HepG2 (cell line): ENCODE data around the gene SUV39H2. TPM values are rescaled to one million over a fixed set of nuclear protein-coding genes. Genes with fewer than 3 reads are reported as not detected.

ENCODE experiments used
- CC2D1A ChIP-seq: sonication (generic); formaldehyde crosslinking; IDR thresholded peaks from 2 replicates; pipeline ENCODE4 v1.8.1; 2023; ENCODE audit warnings: mild to moderate bottlenecking, missing genetic modification reagents
- E2F5 ChIP-seq: sonication (generic); formaldehyde crosslinking; conservative IDR thresholded peaks from 2 replicates; pipeline ENCODE4 v1.4.0; 2020; ENCODE audit warnings: missing genetic modification reagents
- ISX ChIP-seq: sonication (generic); formaldehyde crosslinking; conservative IDR thresholded peaks from 2 replicates; pipeline ENCODE4 v1.5.0; 2020; ENCODE audit warnings: missing genetic modification reagents
- MXD1 ChIP-seq: sonication (generic); formaldehyde crosslinking; IDR thresholded peaks from 2 replicates; pipeline ENCODE4 v1.4.0; 2020; ENCODE audit warnings: mild to moderate bottlenecking, missing genetic modification reagents
- NCOA1 ChIP-seq: sonication (generic); formaldehyde crosslinking; IDR thresholded peaks from 2 replicates; pipeline ENCODE4 v1.9.0; 2021; ENCODE audit warnings: missing genetic modification reagents
- NR2F6 ChIP-seq, 2 experiments: IDR thresholded peaks; 2 replicates each; pipeline ENCODE4 v1.6.1; 2016; ENCODE audit warnings: antibody characterized with exemption in 1 of 2, mild to moderate bottlenecking in 1 of 2
- SRSF1 ChIP-seq: fragments of 200-400 bp; formaldehyde crosslinking; optimal IDR thresholded peaks from 2 replicates; pipeline ENCODE3; 2017; ENCODE audit warnings: mild to moderate bottlenecking, low read depth, low read length, moderate library complexity
- TFAP4 ChIP-seq: sonication (generic); IDR thresholded peaks from 2 replicates; pipeline ENCODE4 v1.6.1; 2016; ENCODE audit warnings: low read depth, borderline replicate concordance
- YEATS2 ChIP-seq: sonication (generic); formaldehyde crosslinking; IDR thresholded peaks from 2 replicates; pipeline ENCODE4 v1.4.0; 2020; ENCODE audit warnings: missing genetic modification reagents, borderline replicate concordance
- ZFP90 ChIP-seq: sonication (generic); formaldehyde crosslinking; IDR thresholded peaks from 2 replicates; pipeline ENCODE4 v1.8.0; 2022; ENCODE audit warnings: missing genetic modification reagents, mild to moderate bottlenecking, inconsistent platforms, borderline replicate concordance
- ZKSCAN8 ChIP-seq: IDR thresholded peaks from 2 replicates; pipeline ENCODE4 v1.6.1; 2016; ENCODE audit warnings: borderline replicate concordance, missing genetic modification reagents, missing compliant biosample characterization
- ZNF296 ChIP-seq: sonication (generic); formaldehyde crosslinking; conservative IDR thresholded peaks from 2 replicates; pipeline ENCODE4 v1.5.0; 2020; ENCODE audit warnings: mild to moderate bottlenecking, missing genetic modification reagents
- ZNF552 ChIP-seq: sonication (generic); formaldehyde crosslinking; IDR thresholded peaks from 2 replicates; pipeline ENCODE4 v1.9.0; 2022; ENCODE audit warnings: missing genetic modification reagents, mild to moderate bottlenecking, borderline replicate concordance
- ZNF598 ChIP-seq: sonication (generic); formaldehyde crosslinking; IDR thresholded peaks from 2 replicates; pipeline ENCODE4 v1.5.1; 2020; ENCODE audit warnings: mild to moderate bottlenecking, missing genetic modification reagents, borderline replicate concordance
- ZNF614 ChIP-seq: IDR thresholded peaks from 2 replicates; pipeline ENCODE4 v1.6.1; 2018; ENCODE audit warnings: missing biosample characterization, missing genetic modification reagents, inconsistent platforms, borderline replicate concordance
- polyA plus RNA-seq, 8 experiments: library from polyadenylated mRNA; depleted of rRNA in 3 of 8; stranded (reverse) in 7 of 8; unstranded in 1 of 8; fragments of >200 nt; fragmentation: Illumina TruSeq in 4 of 8; extraction: Trizol in 4 of 8; gene quantifications; 2 replicates each; pipeline versions ENCODE4 v1.2.1 to v1.2.3, GENCODE V29; 2011 to 2016; ENCODE audit warnings: low read depth in 4 of 8, missing spikeins in 1 of 8, mixed read lengths in 1 of 8; ENCODE audit not compliant: insufficient read depth in 1 of 8
- total RNA-seq, 5 experiments: library from RNA; depleted of rRNA; stranded (reverse); fragments of >200 nt; fragmentation: Illumina TruSeq; extraction: Trizol; gene quantifications; 2 replicates each; pipeline ENCODE4 v1.2.3, GENCODE V29; 2016; ENCODE audit warnings: low read depth in 1 of 5
- TF ChIP-seq, protein P1 (sequence below): sonication (generic); formaldehyde crosslinking; IDR thresholded peaks from 2 replicates; pipeline ENCODE4 v1.4.0; 2020; ENCODE audit warnings: mild to moderate bottlenecking, missing genetic modification reagents, borderline replicate concordance
- TF ChIP-seq, protein P2 (sequence below): sonication (generic); formaldehyde crosslinking; IDR thresholded peaks from 2 replicates; pipeline ENCODE4 v1.4.0; 2020; ENCODE audit warnings: missing genetic modification reagents
- TF ChIP-seq, protein P3 (sequence below): sonication (generic); formaldehyde crosslinking; IDR thresholded peaks from 2 replicates; pipeline ENCODE4 v1.8.1; 2023; ENCODE audit warnings: missing genetic modification reagents, inconsistent platforms, borderline replicate concordance
- TF ChIP-seq, protein P4 (sequence below): sonication (generic); formaldehyde crosslinking; IDR thresholded peaks from 2 replicates; pipeline ENCODE4 v1.5.1; 2020; ENCODE audit warnings: mild to moderate bottlenecking, moderate library complexity, missing genetic modification reagents

SUV39H2 gene
- total and polyA plus RNA-seq, 2 of the 13 experiments (the other 11 are each of a cell fraction or from before 2014, with no cell fraction given) = 9.0 to 44.3 TPM

- TF ChIP-seq SRSF1 (peak; percentile 42), NCOA1 (CRISPR knock-in tag) (no peak), YEATS2 (CRISPR knock-in tag) (no peak), ZNF598 (peak; percentile 80; the same call in 1 of the 2 replicates), CC2D1A (no peak), ZNF614 (CRISPR knock-in tag) (no peak), NR2F6 (IDR thresholded peaks at IDR 0.05) (no peak), NR2F6 (CRISPR knock-in tag; IDR thresholded peaks at IDR 0.05) (no peak), ZKSCAN8 (CRISPR knock-in tag) (0 out of 2 replicates have a peak, but pooled peaks have one; percentile 16), ISX (CRISPR knock-in tag) (peak; percentile 52; the same call in 1 of the 2 replicates), TFAP4 (0 out of 2 replicates have a peak, but pooled peaks have one; percentile 7), ZFP90 (CRISPR knock-in tag) (0 out of 2 replicates have a peak, but pooled peaks have one; percentile 68), MXD1 (CRISPR knock-in tag) (no peak), E2F5 (no peak), ZNF296 (CRISPR knock-in tag) (0 out of 2 replicates have a peak, but pooled peaks have one; percentile 11), ZNF552 (0 out of 2 replicates have a peak, but pooled peaks have one; percentile 8)
- TF ChIP-seq, protein P1, sequence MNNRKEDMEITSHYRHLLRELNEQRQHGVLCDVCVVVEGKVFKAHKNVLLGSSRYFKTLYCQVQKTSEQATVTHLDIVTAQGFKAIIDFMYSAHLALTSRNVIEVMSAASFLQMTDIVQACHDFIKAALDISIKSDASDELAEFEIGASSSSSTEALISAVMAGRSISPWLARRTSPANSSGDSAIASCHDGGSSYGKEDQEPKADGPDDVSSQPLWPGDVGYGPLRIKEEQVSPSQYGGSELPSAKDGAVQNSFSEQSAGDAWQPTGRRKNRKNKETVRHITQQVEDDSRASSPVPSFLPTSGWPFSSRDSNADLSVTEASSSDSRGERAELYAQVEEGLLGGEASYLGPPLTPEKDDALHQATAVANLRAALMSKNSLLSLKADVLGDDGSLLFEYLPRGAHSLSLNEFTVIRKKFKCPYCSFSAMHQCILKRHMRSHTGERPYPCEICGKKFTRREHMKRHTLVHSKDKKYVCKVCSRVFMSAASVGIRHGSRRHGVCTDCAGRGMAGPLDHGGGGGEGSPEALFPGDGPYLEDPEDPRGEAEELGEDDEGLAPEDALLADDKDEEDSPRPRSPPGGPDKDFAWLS = peak; percentile 51; the same call in 1 of the 2 replicates
- TF ChIP-seq, protein P2, sequence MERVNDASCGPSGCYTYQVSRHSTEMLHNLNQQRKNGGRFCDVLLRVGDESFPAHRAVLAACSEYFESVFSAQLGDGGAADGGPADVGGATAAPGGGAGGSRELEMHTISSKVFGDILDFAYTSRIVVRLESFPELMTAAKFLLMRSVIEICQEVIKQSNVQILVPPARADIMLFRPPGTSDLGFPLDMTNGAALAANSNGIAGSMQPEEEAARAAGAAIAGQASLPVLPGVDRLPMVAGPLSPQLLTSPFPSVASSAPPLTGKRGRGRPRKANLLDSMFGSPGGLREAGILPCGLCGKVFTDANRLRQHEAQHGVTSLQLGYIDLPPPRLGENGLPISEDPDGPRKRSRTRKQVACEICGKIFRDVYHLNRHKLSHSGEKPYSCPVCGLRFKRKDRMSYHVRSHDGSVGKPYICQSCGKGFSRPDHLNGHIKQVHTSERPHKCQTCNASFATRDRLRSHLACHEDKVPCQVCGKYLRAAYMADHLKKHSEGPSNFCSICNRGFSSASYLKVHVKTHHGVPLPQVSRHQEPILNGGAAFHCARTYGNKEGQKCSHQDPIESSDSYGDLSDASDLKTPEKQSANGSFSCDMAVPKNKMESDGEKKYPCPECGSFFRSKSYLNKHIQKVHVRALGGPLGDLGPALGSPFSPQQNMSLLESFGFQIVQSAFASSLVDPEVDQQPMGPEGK (CRISPR knock-in tag) = peak; percentile 70; the same call in 1 of the 2 replicates
- TF ChIP-seq, protein P3, sequence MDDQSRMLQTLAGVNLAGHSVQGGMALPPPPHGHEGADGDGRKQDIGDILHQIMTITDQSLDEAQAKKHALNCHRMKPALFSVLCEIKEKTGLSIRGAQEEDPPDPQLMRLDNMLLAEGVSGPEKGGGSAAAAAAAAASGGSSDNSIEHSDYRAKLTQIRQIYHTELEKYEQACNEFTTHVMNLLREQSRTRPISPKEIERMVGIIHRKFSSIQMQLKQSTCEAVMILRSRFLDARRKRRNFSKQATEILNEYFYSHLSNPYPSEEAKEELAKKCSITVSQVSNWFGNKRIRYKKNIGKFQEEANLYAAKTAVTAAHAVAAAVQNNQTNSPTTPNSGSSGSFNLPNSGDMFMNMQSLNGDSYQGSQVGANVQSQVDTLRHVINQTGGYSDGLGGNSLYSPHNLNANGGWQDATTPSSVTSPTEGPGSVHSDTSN (CRISPR knock-in tag) = 0 out of 2 replicates have a peak, but pooled peaks have one; percentile 30
- TF ChIP-seq, protein P4, sequence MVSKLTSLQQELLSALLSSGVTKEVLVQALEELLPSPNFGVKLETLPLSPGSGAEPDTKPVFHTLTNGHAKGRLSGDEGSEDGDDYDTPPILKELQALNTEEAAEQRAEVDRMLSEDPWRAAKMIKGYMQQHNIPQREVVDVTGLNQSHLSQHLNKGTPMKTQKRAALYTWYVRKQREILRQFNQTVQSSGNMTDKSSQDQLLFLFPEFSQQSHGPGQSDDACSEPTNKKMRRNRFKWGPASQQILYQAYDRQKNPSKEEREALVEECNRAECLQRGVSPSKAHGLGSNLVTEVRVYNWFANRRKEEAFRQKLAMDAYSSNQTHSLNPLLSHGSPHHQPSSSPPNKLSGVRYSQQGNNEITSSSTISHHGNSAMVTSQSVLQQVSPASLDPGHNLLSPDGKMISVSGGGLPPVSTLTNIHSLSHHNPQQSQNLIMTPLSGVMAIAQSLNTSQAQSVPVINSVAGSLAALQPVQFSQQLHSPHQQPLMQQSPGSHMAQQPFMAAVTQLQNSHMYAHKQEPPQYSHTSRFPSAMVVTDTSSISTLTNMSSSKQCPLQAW (CRISPR knock-in tag) = 0 out of 2 replicates have a peak, but pooled peaks have one; percentile 3
Observed at GRCh38 chr10:14953424-14954000, 74.8 kb downstream of the SUV39H2 start (continued).
